Gastroesophageal sphincter (tissue), 4 donors: Measurements from ENCODE around the gene PRDM16. TPM values are rescaled to one million over a fixed set of nuclear protein-coding genes. Genes with fewer than 3 reads are reported as not detected.
A peak's percentile ranks its signal among the peaks of the same experiment; 100 is the strongest.

Experiments used
- ATAC-seq: fragments of 150-250 bp; one replicate; pipeline ENCODE4 v1.9.1; 2016; ENCODE audit warnings: mild to moderate bottlenecking, moderate library complexity
- H3K27ac ChIP-seq, 4 donors: fragments of 200-600 bp; sonication (generic) in 3 of 4; 1 replicate in 3 of 4; 2 replicates in 1 of 4; pipeline ENCODE4 v1.5.1; 2016 to 2019
- H3K27me3 ChIP-seq: fragments of 200-600 bp; sonication (generic); one replicate; pipeline ENCODE4 v1.5.1; 2019
- H3K36me3 ChIP-seq, 2 donors: fragments of 200-600 bp; sonication (generic); one replicate each; pipeline ENCODE4 v1.5.1; 2019; ENCODE audit warnings: control low read depth in 1 of 2
- H3K4me1 ChIP-seq, 3 donors: fragments of 200-600 bp; sonication (generic); 1 replicate in 2 of 3; 2 replicates in 1 of 3; pipeline ENCODE4 v1.5.1; 2016 to 2019; ENCODE audit warnings: control low read depth in 2 of 3
- H3K4me3 ChIP-seq, 2 donors: fragments of 200-600 bp; sonication (generic); one replicate each; pipeline ENCODE4 v1.5.1; 2019; ENCODE audit warnings: mild to moderate bottlenecking in 1 of 2, moderate library complexity in 1 of 2
- H3K9me3 ChIP-seq, 3 donors: fragments of 200-600 bp; sonication (generic); one replicate each; pipeline ENCODE4 v1.5.1; 2017 to 2019; ENCODE audit warnings: control low read depth in 2 of 3
- CTCF ChIP-seq, 4 experiments: fragments of 200-600 bp in 2 of 4; fragments of 450-650 bp in 2 of 4; sonication (generic) in 1 of 4; IDR thresholded peaks; one replicate each; pipeline ENCODE4 v1.5.1; 2017 to 2019; ENCODE audit warnings: antibody characterized with exemption in 4 of 4, mild to moderate bottlenecking in 2 of 4, moderate library complexity in 2 of 4
- EP300 ChIP-seq: sonication (generic); formaldehyde crosslinking; IDR thresholded peaks from one replicate; pipeline ENCODE4 v1.6.1; 2017; ENCODE audit warnings: antibody characterized with exemption, mild to moderate bottlenecking
- POLR2A ChIP-seq, 2 donors: fragments of 450-650 bp; IDR thresholded peaks; one replicate each; pipeline ENCODE4 v1.6.1; 2017; ENCODE audit warnings: antibody characterized with exemption in 2 of 2, mild to moderate bottlenecking in 2 of 2, moderate library complexity in 1 of 2
- POLR2AphosphoS5 ChIP-seq: sonication (generic); formaldehyde crosslinking; IDR thresholded peaks from one replicate; pipeline ENCODE4 v1.6.1; 2017; ENCODE audit warnings: antibody characterized with exemption
- WGBS, 2 donors: methylation state at CpG; one replicate each; pipeline ENCODE4 v1.1.5; 2018; ENCODE audit warnings: low coverage in 1 of 2; 5-methylcytosine and 5-hydroxymethylcytosine counted together
- total RNA-seq, 4 donors: library from RNA; depleted of rRNA; stranded (reverse); fragments of >200 nt; gene quantifications; one replicate each; pipeline ENCODE4 v1.1.0, GENCODE V29; 2016

The PRDM16 gene
- total RNA-seq, 4 donors from 2014 or later, result 1.1 to 3.4 (median 1.6) TPM

- Histone ChIP-seq H3K4me3 (no peak overlapping the region), H3K4me1 (peaks cover 0 to 53% (median 9%) of the 10 kb centered on the region in 3 donors), H3K27ac (peak overlapping the region; percentile 2 to 81 (median 76)), H3K36me3 (no peaks in the 10 kb centered on the region), H3K9me3 (no peaks in the 10 kb centered on the region), H3K27me3 (peaks cover 14% of the 10 kb centered on the region)
- ATAC-seq, result no peak
- TF ChIP-seq POLR2A (IDR thresholded peaks at IDR 0.05) (no peak), POLR2AphosphoS5 (no peak), CTCF (IDR thresholded peaks at IDR 0.05) (no peak), EP300 (no peak)
- 63 to 82% methylated on average over 10 to 11 of the region's 16 CpGs for WGBS, 2 donors
These were observed 299.9 kb downstream of the PRDM16 start for GRCh38 chr1:3368711-3369445.

- Histone ChIP-seq H3K4me3 (no peak overlapping the region), H3K27ac (peak overlapping the region; percentile 2 to 81 (median 76)), H3K4me1 (peaks cover 0 to 53% (median 9%) of the 10 kb centered on the region in 3 donors), H3K27me3 (peaks cover 16% of the 10 kb centered on the region), H3K9me3 (no peaks in the 10 kb centered on the region), H3K36me3 (no peaks in the 10 kb centered on the region)
- WGBS, 2 donors, result 0 to 49% methylated on average over 2 of the region's 12 CpGs
- peak; percentile 83 for ATAC-seq
- no peak for TF ChIP-seq CTCF (IDR thresholded peaks at IDR 0.05)
- TF ChIP-seq POLR2AphosphoS5, result peak; percentile 70
These were observed 300.6 kb downstream of the PRDM16 start for GRCh38 chr1:3369446-3370076.

GRCh38 chr1:3370856-3371703 lies 302.1 kb downstream of the PRDM16 start:
- 89 to 94% methylated on average over 4 of the region's 4 CpGs for WGBS, 2 donors
- H3K27me3 ChIP-seq, result peaks cover 10% of the 10 kb centered on the region
- no peaks in the 10 kb centered on the region for H3K36me3 ChIP-seq
- no peak for TF ChIP-seq EP300
- TF ChIP-seq POLR2A (IDR thresholded peaks at IDR 0.05), result no peak
- no peak for TF ChIP-seq CTCF (IDR thresholded peaks at IDR 0.05)
- TF ChIP-seq POLR2AphosphoS5, result no peak
- peak overlapping the region in 3 of 4 donors; percentile 75 to 81 (median 76) for H3K27ac ChIP-seq
- ATAC-seq, result no peak
- no peak overlapping the region for H3K4me3 ChIP-seq
- H3K4me1 ChIP-seq, result peaks cover 0 to 43% (median 9%) of the 10 kb centered on the region in 3 donors
- H3K9me3 ChIP-seq, result no peaks in the 10 kb centered on the region

GRCh38 chr1:3372317-3372716 lies 303.3 kb downstream of the PRDM16 start:
- H3K4me1 ChIP-seq, result peaks cover 0 to 30% (median 9%) of the 10 kb centered on the region in 3 donors
- H3K27me3 ChIP-seq, result peaks cover 20% of the 10 kb centered on the region
- H3K9me3 ChIP-seq, result no peaks in the 10 kb centered on the region
- no peak for ATAC-seq
- 67 to 100% methylated on average over 2 to 8 of the region's 9 CpGs for WGBS, 2 donors
- no peaks in the 10 kb centered on the region for H3K36me3 ChIP-seq
- TF ChIP-seq POLR2AphosphoS5, result no peak
- TF ChIP-seq EP300, result no peak
- TF ChIP-seq CTCF (IDR thresholded peaks at IDR 0.05), result no peak
- TF ChIP-seq POLR2A (IDR thresholded peaks at IDR 0.05), result no peak
- no peak overlapping the region for H3K4me3 ChIP-seq
- no peak overlapping the region for H3K27ac ChIP-seq
